ENCODE measurements around the gene U2AF1.
"Not testable (repeated sequence)": the region's sequence is repeated elsewhere in the genome, so short reads cannot be mapped to it uniquely, and the experiment has no call there.

The U2AF1 gene

GRCh38 chr21:43106965-43107793, at the start of gene U2AF1:
U2AF1 (minus strand) TSS chr21:43107570; CDS start chr21:43107494, 76 bp downstream.
- DNase-seq (ENCODE audit: low read depth): peak; percentile 62

- not testable (repeated sequence) for DNase-seq (ENCODE audit: low read depth)
Observed at GRCh38 chr21:43153601-43154000, 46.2 kb upstream of the U2AF1 start.

- not testable (repeated sequence) for DNase-seq (ENCODE audit: low read depth)
Observed at GRCh38 chr21:43149344-43149743, 42.0 kb upstream of the U2AF1 start.

GRCh38 chr21:43147999-43148398, 40.6 kb upstream of the U2AF1 start:
- DNase-seq (ENCODE audit: low read depth): not testable (repeated sequence)

GRCh38 chr21:43146637-43147036, 39.3 kb upstream of the U2AF1 start:
- DNase-seq (ENCODE audit: low read depth): not testable (repeated sequence)

GRCh38 chr21:43141407-43141806, 34.0 kb upstream of the U2AF1 start:
- not testable (repeated sequence) for DNase-seq (ENCODE audit: low read depth)

GRCh38 chr21:43138944-43139343, 31.6 kb upstream of the U2AF1 start:
- DNase-seq (ENCODE audit: low read depth): not testable (repeated sequence)

- not testable (repeated sequence) for DNase-seq (ENCODE audit: low read depth)
Observed at GRCh38 chr21:43134520-43134919, 27.1 kb upstream of the U2AF1 start.

GRCh38 chr21:43130094-43130493, 22.7 kb upstream of the U2AF1 start:
- DNase-seq (ENCODE audit: low read depth): not testable (repeated sequence)

GRCh38 chr21:43115956-43116355, 8.6 kb upstream of the U2AF1 start:
- not testable (repeated sequence) for DNase-seq (ENCODE audit: low read depth)

- not testable (repeated sequence) for DNase-seq (ENCODE audit: low read depth)
Observed at GRCh38 chr21:43114483-43114882, 7.1 kb upstream of the U2AF1 start.

GRCh38 chr21:43109006-43109405, 1.6 kb upstream of the U2AF1 start:
- not testable (repeated sequence) for DNase-seq (ENCODE audit: low read depth)

GRCh38 chr21:43108177-43108576, 807 bp upstream of the U2AF1 start:
- DNase-seq (ENCODE audit: low read depth): not testable (repeated sequence)

- DNase-seq (ENCODE audit: low read depth): not testable (repeated sequence)
Observed at GRCh38 chr21:43107794-43108137, 396 bp upstream of the U2AF1 start.

- DNase-seq (ENCODE audit: low read depth): not testable (repeated sequence)
Observed at GRCh38 chr21:43104642-43105041, 2.7 kb downstream of the U2AF1 start.

GRCh38 chr21:43102281-43102680, 5.1 kb downstream of the U2AF1 start:
- DNase-seq (ENCODE audit: low read depth): not testable (repeated sequence)

- DNase-seq (ENCODE audit: low read depth): not testable (repeated sequence)
Observed at GRCh38 chr21:43101676-43102075, 5.7 kb downstream of the U2AF1 start.

GRCh38 chr21:43101000-43101399, 6.4 kb downstream of the U2AF1 start:
- not testable (repeated sequence) for DNase-seq (ENCODE audit: low read depth)

GRCh38 chr21:43091979-43092614, 15.3 kb downstream of the U2AF1 start:
- DNase-seq (ENCODE audit: low read depth): not testable (repeated sequence)

GRCh38 chr21:43090947-43091346, 16.4 kb downstream of the U2AF1 start:
- DNase-seq (ENCODE audit: low read depth): not testable (repeated sequence)

GRCh38 chr21:43089463-43089862, 17.9 kb downstream of the U2AF1 start:
- not testable (repeated sequence) for DNase-seq (ENCODE audit: low read depth)

GRCh38 chr21:43082587-43083300, 24.6 kb downstream of the U2AF1 start:
- DNase-seq (ENCODE audit: low read depth): not testable (repeated sequence)
